DND-41 (cell line): ENCODE data around the gene HMX1.

ENCODE experiments used
- ATAC-seq: fragments of 200-7000 bp; cut with Tn5 transposase; 3 replicates; pipeline ENCODE4 v1.9.1; 2021; ENCODE audit warnings: low read depth; ENCODE audit not compliant: insufficient read depth
- DNase-seq: peaks from one replicate; pipeline ENCODE4 v3.0.0-alpha.2; 2020
- H2AFZ ChIP-seq: 2 replicates; pipeline ENCODE4 v1.6.0; 2012; ENCODE audit warnings: low read depth, low read length
- H3K27ac ChIP-seq: 2 replicates; pipeline ENCODE4 v1.5.1; 2012; ENCODE audit warnings: low read length, inconsistent platforms
- H3K27me3 ChIP-seq: fragments of 200-600 bp; sonication (generic); 2 replicates; pipeline ENCODE4 v1.6.0; 2012; ENCODE audit warnings: low read length, mild to moderate bottlenecking, inconsistent platforms; ENCODE audit not compliant: insufficient read depth, poor library complexity
- H3K36me3 ChIP-seq: 2 replicates; pipeline ENCODE4 v1.5.1; 2012; ENCODE audit warnings: low read length, inconsistent platforms; ENCODE audit not compliant: insufficient read depth
- H3K4me1 ChIP-seq: 2 replicates; pipeline ENCODE4 v1.5.1; 2012; ENCODE audit warnings: mild to moderate bottlenecking, low read length; ENCODE audit not compliant: insufficient read depth
- H3K4me2 ChIP-seq: 2 replicates; pipeline ENCODE4 v1.6.0; 2012; ENCODE audit warnings: mild to moderate bottlenecking, moderate library complexity, low read length, inconsistent platforms; ENCODE audit not compliant: insufficient read depth
- H3K4me3 ChIP-seq, 2 experiments: fragments of 200-600 bp in 1 of 2; shearing (Covaris generic) in 1 of 2; 2 replicates each; pipeline ENCODE4 v1.5.1; 2012 to 2016; ENCODE audit warnings: inconsistent platforms in 2 of 2, low read length in 2 of 2, mild to moderate bottlenecking in 2 of 2, low read depth in 1 of 2, moderate library complexity in 1 of 2
- H3K79me2 ChIP-seq: 2 replicates; pipeline ENCODE4 v1.6.0; 2012; ENCODE audit warnings: low read length, inconsistent platforms; ENCODE audit not compliant: insufficient read depth
- H3K9ac ChIP-seq: 2 replicates; pipeline ENCODE4 v1.6.0; 2012; ENCODE audit warnings: low read depth, mild to moderate bottlenecking, inconsistent platforms, low read length, moderate library complexity
- H3K9me3 ChIP-seq: 2 replicates; pipeline ENCODE4 v1.5.1; 2012; ENCODE audit warnings: low read length, moderate library complexity, mild to moderate bottlenecking, inconsistent platforms; ENCODE audit not compliant: insufficient read depth, severe bottlenecking
- H4K20me1 ChIP-seq: 2 replicates; pipeline ENCODE4 v1.6.0; 2012; ENCODE audit warnings: low read length; ENCODE audit not compliant: insufficient read depth
- CTCF ChIP-seq: IDR thresholded peaks from 2 replicates; pipeline ENCODE4 v1.5.1; 2012; ENCODE audit warnings: borderline replicate concordance, low read length, moderate library complexity, mild to moderate bottlenecking; ENCODE audit not compliant: poor library complexity, severe bottlenecking; ENCODE audit errors: extremely low read depth
- EZH2 ChIP-seq: IDR thresholded peaks from 3 replicates; pipeline ENCODE4 v1.6.1; 2012; ENCODE audit warnings: borderline replicate concordance, low read depth, mild to moderate bottlenecking, moderate library complexity, low read length, inconsistent platforms; ENCODE audit not compliant: severe bottlenecking

The HMX1 gene

DNA sequence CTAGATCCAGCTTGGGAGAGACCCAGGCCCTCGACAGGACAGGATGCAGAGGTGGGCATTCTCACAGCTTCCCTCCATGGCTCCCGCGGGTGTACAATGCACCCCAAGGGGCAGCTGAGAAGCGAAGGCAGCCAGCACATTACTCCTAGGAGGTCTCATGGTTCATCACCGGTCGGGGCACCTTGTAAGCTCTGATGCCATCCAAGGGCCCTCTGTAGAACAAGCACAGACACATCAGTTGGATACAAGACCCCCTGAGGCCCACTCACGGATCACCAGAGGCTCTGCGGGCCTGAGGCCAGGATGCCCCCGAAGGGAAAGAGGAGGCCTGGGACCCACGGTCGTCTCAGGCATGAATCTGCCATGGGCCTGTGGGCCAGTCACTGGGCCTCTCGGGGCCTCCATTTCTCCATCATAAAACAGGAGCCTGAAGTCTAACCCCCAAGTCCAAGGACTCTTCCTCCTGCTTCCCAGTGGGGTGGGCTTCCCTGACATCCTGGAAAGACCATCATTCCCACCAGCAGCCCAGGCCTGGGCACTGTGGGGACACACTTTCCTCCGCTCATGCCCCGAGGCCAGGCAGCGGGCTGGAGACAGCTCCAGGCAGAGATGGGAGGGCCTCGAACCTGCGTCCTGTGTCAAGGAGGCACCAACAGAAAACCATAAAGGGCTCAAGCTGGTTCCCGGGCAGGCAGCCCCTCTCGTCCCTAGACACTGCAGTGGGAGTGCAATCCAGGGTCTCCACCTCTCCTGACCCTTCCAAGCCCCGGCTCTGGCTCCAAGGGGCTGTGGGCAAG lies 20.1 kb downstream of the HMX1 start:
- Histone ChIP-seq H4K20me1 (peaks cover 3% of the 10 kb centered on the region; the same call in 1 of the 2 replicates), H3K27me3 (peaks cover 19% of the 10 kb centered on the region), H3K4me2 (no peak overlapping the region), H3K27ac (no peak overlapping the region), H3K79me2 (no peaks in the 10 kb centered on the region), H3K9ac (no peak overlapping the region), H3K36me3 (no peaks in the 10 kb centered on the region), H3K9me3 (no peaks in the 10 kb centered on the region), H2AFZ (no peak overlapping the region), H3K4me3 (no peak overlapping the region), H3K4me1 (no peaks in the 10 kb centered on the region)
- DNase-seq (no peak), ATAC-seq (no peak)
- TF ChIP-seq EZH2 (no peak), CTCF (no peak)

- Histone ChIP-seq H3K4me1 (no peaks in the 10 kb centered on the region), H3K9me3 (no peaks in the 10 kb centered on the region), H3K4me2 (no peak overlapping the region), H2AFZ (no peak overlapping the region), H4K20me1 (peaks cover 3% of the 10 kb centered on the region; the same call in 1 of the 2 replicates), H3K27ac (no peak overlapping the region), H3K9ac (no peak overlapping the region), H3K79me2 (no peaks in the 10 kb centered on the region), H3K36me3 (no peaks in the 10 kb centered on the region), H3K4me3 (no peak overlapping the region), H3K27me3 (peaks cover 15% of the 10 kb centered on the region)
- DNase-seq, result no peak
- ATAC-seq, result no peak
- TF ChIP-seq EZH2 (no peak), CTCF (no peak)
Observed at GRCh38 chr4:8850830-8851188, 20.8 kb downstream of the HMX1 start.

GRCh38 chr4:8850074-8850829 lies 21.4 kb downstream of the HMX1 start:
- Histone ChIP-seq H3K9ac (no peak overlapping the region), H3K4me3 (no peak overlapping the region), H3K27me3 (peaks cover 10% of the 10 kb centered on the region), H3K27ac (no peak overlapping the region), H4K20me1 (peaks cover 3% of the 10 kb centered on the region; the same call in 1 of the 2 replicates), H3K9me3 (no peaks in the 10 kb centered on the region), H3K4me2 (no peak overlapping the region), H3K4me1 (no peaks in the 10 kb centered on the region), H3K79me2 (no peaks in the 10 kb centered on the region), H2AFZ (no peak overlapping the region), H3K36me3 (no peaks in the 10 kb centered on the region)
- ATAC-seq (no peak), DNase-seq (no peak)
- no peak for TF ChIP-seq CTCF
- TF ChIP-seq EZH2, result no peak
